GM12878 (cell line): ENCODE measurements around the gene DLST. TPM values are rescaled to one million over a fixed set of nuclear protein-coding genes. Genes with fewer than 3 reads are reported as not detected.

ENCODE experiments used
- ATAC-seq: fragments of 200-7000 bp; cut with Tn5 transposase; 3 replicates; pipeline ENCODE4 v1.9.1; 2020; ENCODE audit warnings: mild to moderate bottlenecking, moderate library complexity
- BruUV-seq: library from RNA; stranded (reverse); fragments of 400-500 nt; replicated peaks from 2 replicates; lab custom pipeline; 2021; lab: Mats Ljungman, UMichigan
- CTCF ChIA-PET: fragments of 300-600 bp; sonication (Branson Sonifier 250); formaldehyde crosslinking; extraction: SDS; loops from one replicate; lab custom pipeline; 2021; ENCODE audit warnings: inconsistent platforms; lab: Yijun Ruan, JAX
- POLR2A ChIA-PET: fragments of 350-600 bp; formaldehyde crosslinking; extraction: SDS; loops from one replicate; lab custom pipeline; 2021; ENCODE audit warnings: inconsistent platforms; lab: Charles Lee
- RAD21 ChIA-PET: fragments of 300-600 bp; sonication (Branson Sonifier 250); formaldehyde crosslinking; loops from one replicate; lab custom pipeline; 2023; ENCODE audit warnings: antibody characterized with exemption; ENCODE audit not compliant: unreplicated experiment; lab: Charles Lee
- SMC1A ChIA-PET: fragments of 300-600 bp; sonication (Branson Sonifier 250); formaldehyde crosslinking; loops from one replicate; lab custom pipeline; 2023; ENCODE audit not compliant: unreplicated experiment, uncharacterized antibody; lab: Charles Lee
- DNase-seq: peaks from one replicate; pipeline ENCODE4 v3.0.0-alpha.2; 2011; ENCODE audit warnings: low read depth, low spot score
- FAIRE-seq: peaks from 3 replicates; lab custom pipeline; 2011; peaks lifted over from hg19 to GRCh38; lab: Jason Lieb, UNC
- H2AFZ ChIP-seq: 2 replicates; pipeline ENCODE4 v1.6.0; 2011; ENCODE audit warnings: low read depth, low read length, control low read depth; ENCODE audit not compliant: control insufficient read depth
- H3K27ac ChIP-seq: 2 replicates; pipeline ENCODE4 v1.5.1; 2011; ENCODE audit warnings: control low read depth; ENCODE audit not compliant: control insufficient read depth, insufficient read depth
- H3K27me3 ChIP-seq, 2 experiments: replicated peaks in 1 of 2; 2 replicates each; pipeline versions ENCODE4 v1.6.0 to v1.6.1; 2011; ENCODE audit warnings: low read length in 1 of 2; ENCODE audit not compliant: control insufficient read depth in 2 of 2, insufficient read depth in 2 of 2
- H3K36me3 ChIP-seq, 2 experiments: 2 replicates each; pipeline ENCODE4 v1.5.1; 2011; ENCODE audit warnings: low read length in 1 of 2; ENCODE audit not compliant: control insufficient read depth in 2 of 2, insufficient read depth in 2 of 2
- H3K4me1 ChIP-seq: 2 replicates; pipeline ENCODE4 v1.6.1; 2011; ENCODE audit warnings: mild to moderate bottlenecking, low read length, moderate library complexity, mixed read lengths; ENCODE audit not compliant: control insufficient read depth, insufficient read depth
- H3K4me2 ChIP-seq: 2 replicates; pipeline ENCODE4 v1.6.0; 2011; ENCODE audit warnings: control low read depth; ENCODE audit not compliant: control insufficient read depth, insufficient read depth
- H3K4me3 ChIP-seq: fragments of 200-600 bp; sonication (generic); 2 replicates; pipeline ENCODE4 v1.5.1; 2016
- H3K79me2 ChIP-seq: 2 replicates; pipeline ENCODE4 v1.6.0; 2011; ENCODE audit warnings: low read length; ENCODE audit not compliant: control insufficient read depth, insufficient read depth
- H3K9ac ChIP-seq: 2 replicates; pipeline ENCODE4 v1.8.0; 2011; ENCODE audit warnings: low read length, control low read depth, mixed read lengths; ENCODE audit not compliant: control insufficient read depth, insufficient read depth
- H3K9me3 ChIP-seq: replicated peaks from 3 replicates; pipeline ENCODE4 v1.5.1; 2011; ENCODE audit warnings: mild to moderate bottlenecking, low read length; ENCODE audit not compliant: control insufficient read depth, insufficient read depth
- H4K20me1 ChIP-seq: 2 replicates; pipeline ENCODE4 v1.6.0; 2011; ENCODE audit not compliant: control insufficient read depth, insufficient read depth
- CBX3 ChIP-seq: fragments of 200-600 bp; sonication (generic); IDR thresholded peaks from 2 replicates; pipeline ENCODE4 v1.6.1; 2016; ENCODE audit warnings: low read depth, borderline replicate concordance
- FOXM1 ChIP-seq: IDR thresholded peaks from 2 replicates; pipeline ENCODE4 v1.6.1; 2012; ENCODE audit warnings: low read depth, mild to moderate bottlenecking, inconsistent platforms, low read length, moderate library complexity
- IRF4 ChIP-seq: IDR thresholded peaks from 2 replicates; pipeline ENCODE4 v1.6.1; 2011; ENCODE audit warnings: low read depth, low read length
- KDM1A ChIP-seq: fragments of 200-600 bp; sonication (generic); IDR thresholded peaks from 2 replicates; pipeline ENCODE4 v1.6.1; 2016; ENCODE audit warnings: borderline replicate concordance
- SP1 ChIP-seq: IDR thresholded peaks from one replicate; pipeline ENCODE4 v1.6.1; 2011; ENCODE audit warnings: low read depth, low read length
- ZBED1 ChIP-seq: IDR thresholded peaks from 2 replicates; pipeline ENCODE4 v1.6.1; 2016; ENCODE audit warnings: borderline replicate concordance
- WGBS: methylation state at CpG from one replicate; pipeline ENCODE4 v1.1.6; 2016; ENCODE audit warnings: low lambda C conversion rate; ENCODE audit not compliant: insufficient replicate concordance, insufficient coverage; ENCODE audit errors: missing lambda C conversion rate; 5-methylcytosine and 5-hydroxymethylcytosine counted together
- in situ Hi-C: fragments of 300-500 bp; cut with MboI; formaldehyde crosslinking; loops from 9 replicates; pipeline ENCODE4 v1.14.3; 2018; ENCODE audit warnings: mixed read lengths
- intact Hi-C: fragments of 100-400 bp; cut with micrococcal nuclease; formaldehyde crosslinking; loops from one replicate; pipeline ENCODE4 v1.14.2; 2022; ENCODE audit not compliant: unreplicated experiment
- polyA plus RNA-seq, 11 experiments: library from polyadenylated mRNA; depleted of rRNA in 4 of 11; unstranded in 6 of 11; stranded (reverse) in 5 of 11; fragments of >200 nt; fragmentation: Nextera tagmentation in 4 of 11; fragmentation: Illumina TruSeq in 1 of 11; extraction: Ambion mirVana in 4 of 11; extraction: Trizol in 1 of 11; gene quantifications; 1 replicate in 1 of 11; 2 replicates in 10 of 11; pipeline versions ENCODE4 v1.2.1 to v1.2.3, GENCODE V29; 2011 to 2016; ENCODE audit warnings: inconsistent platforms in 2 of 11, missing spikeins in 2 of 11, low read depth in 1 of 11
- total RNA-seq, 4 experiments: library from RNA; depleted of rRNA in 3 of 4; stranded (reverse); fragments of >200 nt in 3 of 4; fragmentation: Illumina TruSeq in 1 of 4; extraction: Trizol in 1 of 4; gene quantifications; 2 replicates each; pipeline versions ENCODE4 v1.2.1 to v1.2.3, GENCODE V29; 2013 to 2021
- TF ChIP-seq, protein P1 (sequence below): fragments of 450-650 bp; IDR thresholded peaks from 2 replicates; pipeline ENCODE4 v1.6.1; 2017; ENCODE audit warnings: low read depth, mild to moderate bottlenecking, moderate library complexity
- TF ChIP-seq, protein P2 (sequence below), 3 experiments: IDR thresholded peaks in 2 of 3; conservative IDR thresholded peaks in 1 of 3; 2 replicates each; pipeline ENCODE4 v1.5.1; 2011; ENCODE audit warnings: low read depth in 3 of 3, low read length in 3 of 3, mild to moderate bottlenecking in 3 of 3, control low read depth in 2 of 3, moderate library complexity in 2 of 3, inconsistent platforms in 1 of 3, mixed read lengths in 1 of 3; ENCODE audit not compliant: control insufficient read depth in 2 of 3, insufficient read depth in 1 of 3; ENCODE audit errors: extremely low read depth in 1 of 3
- TF ChIP-seq, protein P3 (sequence below): IDR thresholded peaks from 2 replicates; pipeline ENCODE4 v1.6.1; 2012; ENCODE audit warnings: low read length, inconsistent platforms
- TF ChIP-seq, protein P4 (sequence below): fragments of 150-350 bp; IDR thresholded peaks from 2 replicates; pipeline ENCODE4 v1.6.1; 2014; ENCODE audit warnings: mild to moderate bottlenecking, low read depth, low read length

The DLST gene
- total and polyA plus RNA-seq, 10 of the 15 experiments (the other 5 are each of a cell fraction or from before 2014, with no cell fraction given), result 2.9 to 141 (median 67.7) TPM

DNA sequence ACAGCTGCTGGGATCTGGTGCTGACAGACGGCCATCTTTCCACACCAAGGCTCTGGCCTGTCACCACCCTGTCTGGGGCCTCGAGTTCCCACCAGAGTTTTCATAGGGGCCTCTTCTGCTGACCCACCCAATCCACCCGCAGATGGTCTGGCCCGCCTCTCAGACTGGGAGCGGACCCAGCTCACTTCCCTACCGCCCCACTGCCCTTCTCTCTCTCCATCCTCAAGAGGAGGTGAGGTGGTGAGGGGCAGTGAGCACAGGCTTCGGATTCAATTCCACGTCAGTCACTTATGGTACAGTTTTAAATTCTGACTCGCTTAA lies 53.6 kb downstream of the DLST start:
- H3K4me1 ChIP-seq, result peaks cover 25% of the 10 kb centered on the region
- DNase-seq (no peak), FAIRE-seq (no peak), ATAC-seq (no peak)
- no peaks in the 10 kb centered on the region for H4K20me1 ChIP-seq
- no peak overlapping the region for H3K4me3 ChIP-seq
- in situ Hi-C loops (no loop called here), intact Hi-C loops (no loop called here)
- ChIA-PET CTCF (interaction anchor here (1.0 to 1.2 kb wide), 2 partner anchors 75 to 153 kb away, joined by 3 to 4 read pairs; no protein-coding TSS in a partner anchor), SMC1A (interaction anchor here (1.0 kb wide), 1 partner anchor 628 kb away, joined by 3 read pairs; no protein-coding TSS in a partner anchor), POLR2A (interaction anchor here (0.5 to 0.6 kb wide), 2 partner anchors 157 to 360 kb away, joined by 3 read pairs; no protein-coding TSS in a partner anchor), RAD21 (no interaction called here)
- no peak overlapping the region for H3K9ac ChIP-seq
- WGBS, result 73% methylated on average over 9 of the region's 9 CpGs
- H3K79me2 ChIP-seq, result no peaks in the 10 kb centered on the region
- BruUV-seq, result no TSS peak
- H3K9me3 ChIP-seq, result no peaks in the 10 kb centered on the region; the same call in 2 of the 3 replicates
- TF ChIP-seq, protein P1, sequence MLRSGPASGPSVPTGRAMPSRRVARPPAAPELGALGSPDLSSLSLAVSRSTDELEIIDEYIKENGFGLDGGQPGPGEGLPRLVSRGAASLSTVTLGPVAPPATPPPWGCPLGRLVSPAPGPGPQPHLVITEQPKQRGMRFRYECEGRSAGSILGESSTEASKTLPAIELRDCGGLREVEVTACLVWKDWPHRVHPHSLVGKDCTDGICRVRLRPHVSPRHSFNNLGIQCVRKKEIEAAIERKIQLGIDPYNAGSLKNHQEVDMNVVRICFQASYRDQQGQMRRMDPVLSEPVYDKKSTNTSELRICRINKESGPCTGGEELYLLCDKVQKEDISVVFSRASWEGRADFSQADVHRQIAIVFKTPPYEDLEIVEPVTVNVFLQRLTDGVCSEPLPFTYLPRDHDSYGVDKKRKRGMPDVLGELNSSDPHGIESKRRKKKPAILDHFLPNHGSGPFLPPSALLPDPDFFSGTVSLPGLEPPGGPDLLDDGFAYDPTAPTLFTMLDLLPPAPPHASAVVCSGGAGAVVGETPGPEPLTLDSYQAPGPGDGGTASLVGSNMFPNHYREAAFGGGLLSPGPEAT, result no peak
- TF ChIP-seq ZBED1, result no peak
- TF ChIP-seq, protein P2, sequence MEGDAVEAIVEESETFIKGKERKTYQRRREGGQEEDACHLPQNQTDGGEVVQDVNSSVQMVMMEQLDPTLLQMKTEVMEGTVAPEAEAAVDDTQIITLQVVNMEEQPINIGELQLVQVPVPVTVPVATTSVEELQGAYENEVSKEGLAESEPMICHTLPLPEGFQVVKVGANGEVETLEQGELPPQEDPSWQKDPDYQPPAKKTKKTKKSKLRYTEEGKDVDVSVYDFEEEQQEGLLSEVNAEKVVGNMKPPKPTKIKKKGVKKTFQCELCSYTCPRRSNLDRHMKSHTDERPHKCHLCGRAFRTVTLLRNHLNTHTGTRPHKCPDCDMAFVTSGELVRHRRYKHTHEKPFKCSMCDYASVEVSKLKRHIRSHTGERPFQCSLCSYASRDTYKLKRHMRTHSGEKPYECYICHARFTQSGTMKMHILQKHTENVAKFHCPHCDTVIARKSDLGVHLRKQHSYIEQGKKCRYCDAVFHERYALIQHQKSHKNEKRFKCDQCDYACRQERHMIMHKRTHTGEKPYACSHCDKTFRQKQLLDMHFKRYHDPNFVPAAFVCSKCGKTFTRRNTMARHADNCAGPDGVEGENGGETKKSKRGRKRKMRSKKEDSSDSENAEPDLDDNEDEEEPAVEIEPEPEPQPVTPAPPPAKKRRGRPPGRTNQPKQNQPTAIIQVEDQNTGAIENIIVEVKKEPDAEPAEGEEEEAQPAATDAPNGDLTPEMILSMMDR (IDR thresholded peaks at IDR 0.05 in 2 of 3, conservative IDR thresholded peaks at IDR 0.05 in 1 of 3; ENCODE audit: control insufficient read depth in 2 of 3, extremely low read depth in 1 of 3, insufficient read depth in 1 of 3, low read depth in 3 of 3, low read length in 3 of 3), result no peak
- TF ChIP-seq SP1, result no peak
- TF ChIP-seq, protein P3, sequence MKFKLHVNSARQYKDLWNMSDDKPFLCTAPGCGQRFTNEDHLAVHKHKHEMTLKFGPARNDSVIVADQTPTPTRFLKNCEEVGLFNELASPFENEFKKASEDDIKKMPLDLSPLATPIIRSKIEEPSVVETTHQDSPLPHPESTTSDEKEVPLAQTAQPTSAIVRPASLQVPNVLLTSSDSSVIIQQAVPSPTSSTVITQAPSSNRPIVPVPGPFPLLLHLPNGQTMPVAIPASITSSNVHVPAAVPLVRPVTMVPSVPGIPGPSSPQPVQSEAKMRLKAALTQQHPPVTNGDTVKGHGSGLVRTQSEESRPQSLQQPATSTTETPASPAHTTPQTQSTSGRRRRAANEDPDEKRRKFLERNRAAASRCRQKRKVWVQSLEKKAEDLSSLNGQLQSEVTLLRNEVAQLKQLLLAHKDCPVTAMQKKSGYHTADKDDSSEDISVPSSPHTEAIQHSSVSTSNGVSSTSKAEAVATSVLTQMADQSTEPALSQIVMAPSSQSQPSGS, result no peak
- TF ChIP-seq IRF4, result no peak
- TF ChIP-seq CBX3, result no peak
- TF ChIP-seq, protein P4, sequence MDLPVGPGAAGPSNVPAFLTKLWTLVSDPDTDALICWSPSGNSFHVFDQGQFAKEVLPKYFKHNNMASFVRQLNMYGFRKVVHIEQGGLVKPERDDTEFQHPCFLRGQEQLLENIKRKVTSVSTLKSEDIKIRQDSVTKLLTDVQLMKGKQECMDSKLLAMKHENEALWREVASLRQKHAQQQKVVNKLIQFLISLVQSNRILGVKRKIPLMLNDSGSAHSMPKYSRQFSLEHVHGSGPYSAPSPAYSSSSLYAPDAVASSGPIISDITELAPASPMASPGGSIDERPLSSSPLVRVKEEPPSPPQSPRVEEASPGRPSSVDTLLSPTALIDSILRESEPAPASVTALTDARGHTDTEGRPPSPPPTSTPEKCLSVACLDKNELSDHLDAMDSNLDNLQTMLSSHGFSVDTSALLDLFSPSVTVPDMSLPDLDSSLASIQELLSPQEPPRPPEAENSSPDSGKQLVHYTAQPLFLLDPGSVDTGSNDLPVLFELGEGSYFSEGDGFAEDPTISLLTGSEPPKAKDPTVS, result no peak
- no peak for TF ChIP-seq KDM1A
- no peak for TF ChIP-seq FOXM1
- H3K27ac ChIP-seq, result no peak overlapping the region
- H3K4me2 ChIP-seq, result no peak overlapping the region
- H2AFZ ChIP-seq, result peak overlapping the region; percentile 16; the same call in 1 of the 2 replicates
- H3K27me3 ChIP-seq, result no peaks in the 10 kb centered on the region
- no peaks in the 10 kb centered on the region for H3K36me3 ChIP-seq
